B cell (primary cell): ENCODE data around the gene NPL. TPM values are rescaled to one million over a fixed set of nuclear protein-coding genes. Genes with fewer than 3 reads are reported as not detected.

Experiments used
- ATAC-seq: fragments of 200-7000 bp; cut with Tn5 transposase; one replicate; pipeline ENCODE4 v1.10.0; 2021; ENCODE audit warnings: low read depth, mild to moderate bottlenecking, moderate number of reproducible peaks, moderate library complexity
- CTCF ChIA-PET: fragments of 350-600 bp; sonication (Branson Sonifier 250); formaldehyde crosslinking; loops from one replicate; lab custom pipeline; 2021; ENCODE audit warnings: antibody characterized with exemption, inconsistent platforms; lab: Charles Lee
- POLR2A ChIA-PET: fragments of 350-600 bp; sonication (Branson Sonifier 250); formaldehyde crosslinking; loops from one replicate; lab custom pipeline; 2021; ENCODE audit warnings: antibody characterized with exemption; lab: Charles Lee
- DNase-seq: peaks from one replicate; pipeline ENCODE4 v3.0.0; 2013
- H2AFZ ChIP-seq: 2 replicates; pipeline ENCODE4 v1.6.1; 2012; ENCODE audit warnings: mild to moderate bottlenecking, low read depth, low read length; ENCODE audit not compliant: insufficient read depth, poor library complexity, severe bottlenecking
- H3K27ac ChIP-seq, 2 donors: 1 replicate in 1 of 2; 2 replicates in 1 of 2; pipeline ENCODE4 v1.5.1; 2012 to 2013; ENCODE audit warnings: low read length in 2 of 2, mild to moderate bottlenecking in 2 of 2, moderate library complexity in 1 of 2
- H3K27me3 ChIP-seq, 4 experiments: fragments of 200-600 bp in 1 of 4; sonication (generic) in 1 of 4; replicated peaks in 1 of 4; 1 replicate in 2 of 4; 2 replicates in 2 of 4; pipeline versions ENCODE4 v1.6.1 to v1.7.0; 2013 to 2016; ENCODE audit warnings: low read length in 3 of 4, mild to moderate bottlenecking in 2 of 4, mixed read lengths in 1 of 4, moderate library complexity in 1 of 4; ENCODE audit not compliant: insufficient read depth in 4 of 4, control insufficient read depth in 3 of 4; ENCODE audit errors: control extremely low read depth in 1 of 4
- H3K36me3 ChIP-seq, 2 experiments: replicated peaks in 1 of 2; 1 replicate in 1 of 2; 2 replicates in 1 of 2; pipeline versions ENCODE4 v1.6.1 to v1.7.1; 2013; ENCODE audit warnings: low read length in 1 of 2; ENCODE audit not compliant: insufficient read depth in 2 of 2, control insufficient read depth in 1 of 2; ENCODE audit errors: control extremely low read depth in 1 of 2, extremely low read depth in 1 of 2
- H3K4me1 ChIP-seq, 2 donors: fragments of 200-600 bp in 1 of 2; sonication (generic) in 1 of 2; 1 replicate in 1 of 2; 2 replicates in 1 of 2; pipeline versions ENCODE4 v1.5.1 to v1.6.1; 2013 to 2017; ENCODE audit warnings: low read length in 2 of 2; ENCODE audit not compliant: control insufficient read depth in 2 of 2, insufficient read depth in 2 of 2
- H3K4me2 ChIP-seq: replicated peaks from 2 replicates; pipeline ENCODE3; 2012; ENCODE audit warnings: mild to moderate bottlenecking, low read depth, low read length; ENCODE audit not compliant: poor library complexity, severe bottlenecking
- H3K4me3 ChIP-seq, 5 experiments: fragments of 200-600 bp in 1 of 5; sonication (generic) in 1 of 5; 1 replicate in 3 of 5; 2 replicates in 2 of 5; pipeline versions ENCODE4 v1.5.1 to v1.7.0; 2011 to 2016; ENCODE audit warnings: low read length in 4 of 5, mild to moderate bottlenecking in 4 of 5, low read depth in 2 of 5, control low read depth in 1 of 5, moderate library complexity in 1 of 5; ENCODE audit not compliant: insufficient read depth in 1 of 5; ENCODE audit errors: control extremely low read depth in 1 of 5, extremely low read depth in 1 of 5
- H3K79me2 ChIP-seq: fragments of 200-600 bp; sonication (generic); one replicate; pipeline ENCODE4 v1.6.0; 2016; ENCODE audit warnings: low read length; ENCODE audit not compliant: control insufficient read depth, insufficient read depth
- H3K9ac ChIP-seq: fragments of 200-600 bp; sonication (generic); 2 replicates; pipeline ENCODE4 v1.6.1; 2017; ENCODE audit warnings: mild to moderate bottlenecking, low read length, moderate library complexity
- H3K9me3 ChIP-seq, 3 donors: one replicate each; pipeline versions ENCODE4 v1.6.1 to v1.7.1; 2013; ENCODE audit warnings: low read length in 2 of 3; ENCODE audit not compliant: control insufficient read depth in 2 of 3, insufficient read depth in 1 of 3; ENCODE audit errors: control extremely low read depth in 1 of 3
- H4K20me1 ChIP-seq: 2 replicates; pipeline ENCODE4 v1.6.0; 2012; ENCODE audit warnings: mild to moderate bottlenecking, low read length; ENCODE audit not compliant: insufficient read depth, control insufficient read depth, poor library complexity, severe bottlenecking
- H3K27ac Mint-ChIP-seq: one replicate; pipeline ENCODE4 v1.8.0; 2021; ENCODE audit warnings: mixed read lengths
- H3K27me3 Mint-ChIP-seq: one replicate; pipeline ENCODE4 v1.8.0; 2021; ENCODE audit warnings: mixed read lengths
- H3K4me1 Mint-ChIP-seq: one replicate; pipeline ENCODE4 v1.8.0; 2021; ENCODE audit warnings: mixed read lengths
- H3K4me3 Mint-ChIP-seq: one replicate; pipeline ENCODE4 v1.8.0; 2021; ENCODE audit warnings: mixed read lengths
- H3K9me3 Mint-ChIP-seq: one replicate; pipeline ENCODE4 v1.8.0; 2022; ENCODE audit warnings: mixed read lengths; ENCODE audit not compliant: insufficient read depth
- CTCF ChIP-seq: fragments of 200-600 bp; IDR thresholded peaks from one replicate; pipeline ENCODE4 v1.8.0; 2022; ENCODE audit warnings: antibody characterized with exemption, mild to moderate bottlenecking
- EZH2 ChIP-seq: IDR thresholded peaks from 2 replicates; pipeline ENCODE4 v1.6.1; 2012; ENCODE audit warnings: borderline replicate concordance, low read depth, mild to moderate bottlenecking, moderate library complexity, low read length; ENCODE audit not compliant: insufficient read depth, poor library complexity, severe bottlenecking
- intact Hi-C: fragments of 100-400 bp; cut with micrococcal nuclease; formaldehyde crosslinking; loops from one replicate; pipeline ENCODE4 v1.10.0; 2022
- polyA plus RNA-seq: library from polyadenylated mRNA; depleted of rRNA; stranded (reverse); fragments of >200 nt; gene quantifications from 2 replicates; pipeline ENCODE4 v1.2.3, GENCODE V29; 2012
- total RNA-seq, 2 donors: library from RNA; stranded (reverse); fragments of 120-200 nt in 1 of 2; gene quantifications; 1 replicate in 1 of 2; 2 replicates in 1 of 2; pipeline versions ENCODE4 v1.2.3 to v1.2.4, GENCODE V29; 2013 to 2022

NPL gene
- total and polyA plus RNA-seq, 2 donors (not counting 1 experiment from before 2014, with no cell fraction given) = 3.4 to 5.9 TPM

GRCh38 chr1:182755632-182756031 is 33.9 kb upstream of the NPL start:
- Histone ChIP-seq H3K36me3 (no peaks in the 10 kb centered on the region), H3K9ac (no peak overlapping the region), H3K27ac (no peak overlapping the region), H3K9me3 (no peaks in the 10 kb centered on the region), H3K27me3 (peaks cover 0 to 5% (median 0%) of the 10 kb centered on the region in 4 experiments), H3K4me2 (no peak overlapping the region), H2AFZ (no peak overlapping the region), H3K4me1 (no peaks in the 10 kb centered on the region), H3K79me2 (no peaks in the 10 kb centered on the region), H3K4me3 (no peak overlapping the region), H4K20me1 (no peaks in the 10 kb centered on the region)
- ChIA-PET POLR2A (no interaction called here), CTCF (no interaction called here)
- H3K4me1 Mint-ChIP-seq = peaks cover 1% of the 10 kb centered on the region
- ATAC-seq = no peak
- intact Hi-C loops = no loop called here
- H3K4me3 Mint-ChIP-seq = no peak overlapping the region
- DNase-seq = no peak
- H3K27me3 Mint-ChIP-seq = peaks cover 5% of the 10 kb centered on the region
- H3K9me3 Mint-ChIP-seq = no peaks in the 10 kb centered on the region
- H3K27ac Mint-ChIP-seq = no peak overlapping the region
- TF ChIP-seq CTCF = no peak
- TF ChIP-seq EZH2 = no peak

GRCh38 chr1:182756423-182756822 is 33.1 kb upstream of the NPL start:
- ChIA-PET CTCF (no interaction called here), POLR2A (no interaction called here)
- peaks cover 5% of the 10 kb centered on the region for H3K27me3 Mint-ChIP-seq
- no peak overlapping the region for H3K9ac ChIP-seq
- DNase-seq (no peak), ATAC-seq (no peak)
- no peak overlapping the region for H3K4me3 Mint-ChIP-seq
- H2AFZ ChIP-seq = no peak overlapping the region
- H3K27ac Mint-ChIP-seq = no peak overlapping the region
- H3K4me2 ChIP-seq = no peak overlapping the region
- H3K27ac ChIP-seq = no peak overlapping the region
- H3K4me3 ChIP-seq = no peak overlapping the region
- no peaks in the 10 kb centered on the region for H4K20me1 ChIP-seq
- H3K9me3 Mint-ChIP-seq = peaks cover under 1% of the 10 kb centered on the region
- H3K36me3 ChIP-seq = no peaks in the 10 kb centered on the region
- peaks cover 0 to 4% of the 10 kb centered on the region in 2 donors for H3K4me1 ChIP-seq
- peaks cover 6% of the 10 kb centered on the region for H3K4me1 Mint-ChIP-seq
- peaks cover 0 to 2% (median 1%) of the 10 kb centered on the region in 3 donors for H3K9me3 ChIP-seq
- peaks cover 0 to 5% (median 0%) of the 10 kb centered on the region in 4 experiments for H3K27me3 ChIP-seq
- H3K79me2 ChIP-seq = no peaks in the 10 kb centered on the region
- intact Hi-C loops = no loop called here
- TF ChIP-seq CTCF (no peak), EZH2 (no peak)
